ENCODE results near the gene PSME1.

PSME1 gene

GRCh38 chr14:24146978-24147760, 11.2 kb downstream of the PSME1 start, which contains the start of gene RNF31:
TSS of gene RNF31 (plus strand) at chr14:24147498. CDS start at chr14:24147699, 201 bp downstream.
- DNase-seq (ENCODE audit: low read depth in 2 of 2): peak; percentile 95 to 100

GRCh38 chr14:24147761-24148428, 11.9 kb downstream of the PSME1 start:
- DNase-seq (ENCODE audit: low read depth in 2 of 2): no peak

GRCh38 chr14:24149302-24149969, 13.4 kb downstream of the PSME1 start:
- DNase-seq (ENCODE audit: low read depth in 2 of 2): no peak

- DNase-seq (ENCODE audit: low read depth in 2 of 2): no peak
Observed at GRCh38 chr14:24150061-24150460, 14.1 kb downstream of the PSME1 start.

GRCh38 chr14:24150567-24150966, 14.6 kb downstream of the PSME1 start:
- no peak for DNase-seq (ENCODE audit: low read depth in 2 of 2)

- DNase-seq (ENCODE audit: low read depth in 2 of 2): no peak
Observed at GRCh38 chr14:24150993-24151392, 15.0 kb downstream of the PSME1 start.

- no peak for DNase-seq (ENCODE audit: low read depth in 2 of 2)
Observed at GRCh38 chr14:24151404-24152080, 15.5 kb downstream of the PSME1 start.

- no peak for DNase-seq (ENCODE audit: low read depth in 2 of 2)
Observed at GRCh38 chr14:24155100-24155499, 19.1 kb downstream of the PSME1 start.

GRCh38 chr14:24156840-24157239, 20.8 kb downstream of the PSME1 start:
- no peak for DNase-seq (ENCODE audit: low read depth in 2 of 2)

GRCh38 chr14:24157331-24157730, 21.3 kb downstream of the PSME1 start:
- DNase-seq (ENCODE audit: low read depth in 2 of 2): no peak

GRCh38 chr14:24159777-24160498, 23.9 kb downstream of the PSME1 start:
- DNase-seq (ENCODE audit: low read depth in 2 of 2): no peak

GRCh38 chr14:24160499-24160849, 24.5 kb downstream of the PSME1 start:
- no peak for DNase-seq (ENCODE audit: low read depth in 2 of 2)

- peak; percentile 94 to 98 for DNase-seq (ENCODE audit: low read depth in 2 of 2)
Observed at GRCh38 chr14:24160850-24161804, 25.1 kb downstream of the PSME1 start, which contains the start of gene IRF9. TSS of gene IRF9 (plus strand) at chr14:24161265. CDS start at chr14:24162145, 880 bp downstream.

- no peak for DNase-seq (ENCODE audit: low read depth in 2 of 2)
Observed at GRCh38 chr14:24162093-24162492, 26.1 kb downstream of the PSME1 start.

GRCh38 chr14:24164518-24164991, 28.6 kb downstream of the PSME1 start:
- no peak for DNase-seq (ENCODE audit: low read depth in 2 of 2)

GRCh38 chr14:24165785-24166184, 29.8 kb downstream of the PSME1 start:
- DNase-seq (ENCODE audit: low read depth in 2 of 2): no peak

GRCh38 chr14:24167469-24168114, 31.6 kb downstream of the PSME1 start:
- no peak for DNase-seq (ENCODE audit: low read depth in 2 of 2)

GRCh38 chr14:24171422-24172260, 35.6 kb downstream of the PSME1 start, which contains the start of gene REC8:
TSS of gene REC8 (plus strand) at chr14:24172080. CDS start at chr14:24172553, 473 bp downstream.
- peak; percentile 60 to 62 for DNase-seq (ENCODE audit: low read depth in 2 of 2)
